Sigmoid colon (tissue), 7 donors: ENCODE results near the gene ATXN2. TPM values are rescaled to one million over a fixed set of nuclear protein-coding genes. Genes with fewer than 3 reads are reported as not detected.
"Not testable (repeated sequence)": the region's sequence is repeated elsewhere in the genome, so short reads cannot be mapped to it uniquely, and the experiment has no call there.

Experiments used
- DNase-seq: peaks from one replicate; pipeline ENCODE4 v3.0.0-alpha.2; 2019
- H3K27ac ChIP-seq, 4 donors: fragments of 200-600 bp; sonication (generic); one replicate each; pipeline ENCODE4 v1.5.1; 2016 to 2019; ENCODE audit warnings: mild to moderate bottlenecking in 1 of 4
- H3K27me3 ChIP-seq, 3 donors: fragments of 200-600 bp; sonication (generic); one replicate each; pipeline ENCODE4 v1.5.1; 2019; ENCODE audit warnings: mild to moderate bottlenecking in 1 of 3
- H3K36me3 ChIP-seq, 4 donors: fragments of 200-600 bp; sonication (generic); one replicate each; pipeline ENCODE4 v1.5.1; 2016 to 2019
- H3K4me1 ChIP-seq, 4 donors: fragments of 200-600 bp; sonication (generic); one replicate each; pipeline ENCODE4 v1.5.1; 2017 to 2019
- H3K4me3 ChIP-seq, 4 donors: fragments of 200-600 bp; sonication (generic); one replicate each; pipeline ENCODE4 v1.5.1; 2017 to 2019; ENCODE audit warnings: mild to moderate bottlenecking in 2 of 4, moderate library complexity in 1 of 4
- H3K9me3 ChIP-seq, 4 donors: fragments of 200-600 bp in 3 of 4; sonication (generic) in 3 of 4; one replicate each; pipeline versions ENCODE4 v1.5.1 to v1.6.1; 2013 to 2019
- CTCF ChIP-seq, 4 experiments: fragments of 450-650 bp in 3 of 4; fragments of 200-600 bp in 1 of 4; IDR thresholded peaks; one replicate each; pipeline ENCODE4 v1.5.1; 2016 to 2019; ENCODE audit warnings: antibody characterized with exemption in 4 of 4, mild to moderate bottlenecking in 3 of 4, moderate library complexity in 2 of 4
- EP300 ChIP-seq, 4 donors: sonication (generic); formaldehyde crosslinking; IDR thresholded peaks; one replicate each; pipeline ENCODE4 v1.6.1; 2017; ENCODE audit warnings: antibody characterized with exemption in 4 of 4
- POLR2A ChIP-seq, 2 donors: fragments of 450-650 bp; IDR thresholded peaks; one replicate each; pipeline ENCODE4 v1.6.1; 2016; ENCODE audit warnings: antibody characterized with exemption in 2 of 2, mild to moderate bottlenecking in 2 of 2, moderate library complexity in 2 of 2
- POLR2AphosphoS5 ChIP-seq, 4 donors: sonication (generic); formaldehyde crosslinking; IDR thresholded peaks; one replicate each; pipeline ENCODE4 v1.6.1; 2017; ENCODE audit warnings: antibody characterized with exemption in 4 of 4
- WGBS, 2 donors: extraction: QIAGEN DNeasy Blood & Tissue Kit; methylation state at CpG; one replicate each; pipeline ENCODE4 v1.1.7; 2013; 5-methylcytosine and 5-hydroxymethylcytosine counted together
- intact Hi-C: fragments of 100-400 bp; cut with DNase I; formaldehyde crosslinking; loops from one replicate; pipeline ENCODE4 v1.15.1; 2023
- polyA plus RNA-seq, 3 donors: library from polyadenylated mRNA; stranded (reverse); fragments of 200-250 nt; gene quantifications; one replicate each; pipeline ENCODE4 v1.2.3, GENCODE V29; 2013
- total RNA-seq, 4 donors: library from RNA; depleted of rRNA; stranded (reverse); fragments of >200 nt; gene quantifications; one replicate each; pipeline ENCODE4 v1.1.0, GENCODE V29; 2016
- donor health status: healthy with polysubstance abuse.
- donor health status: Bipolar disorder and iron deficiency.
- donor health status: healthy.

ATXN2 gene
- total and polyA plus RNA-seq, 7 donors = 6.5 to 119 (median 42.5) TPM

GRCh38 chr12:111590552-111590951 lies 8.6 kb downstream of the ATXN2 start:
- no peak for DNase-seq
- WGBS, 2 donors = 90 to 95% methylated on average over 6 of the region's 6 CpGs
- intact Hi-C loops = no loop called here
- H3K27ac ChIP-seq = no peak overlapping the region
- no peaks in the 10 kb centered on the region for H3K9me3 ChIP-seq
- H3K4me3 ChIP-seq = no peak overlapping the region
- TF ChIP-seq POLR2A (IDR thresholded peaks at IDR 0.05) (no peak), POLR2AphosphoS5 (IDR thresholded peaks at IDR 0.05) (no peak)
- H3K27me3 ChIP-seq = no peaks in the 10 kb centered on the region
- peaks cover 0 to 82% (median 65%) of the 10 kb centered on the region in 4 donors for H3K4me1 ChIP-seq
- no peaks in the 10 kb centered on the region for H3K36me3 ChIP-seq

DNA sequence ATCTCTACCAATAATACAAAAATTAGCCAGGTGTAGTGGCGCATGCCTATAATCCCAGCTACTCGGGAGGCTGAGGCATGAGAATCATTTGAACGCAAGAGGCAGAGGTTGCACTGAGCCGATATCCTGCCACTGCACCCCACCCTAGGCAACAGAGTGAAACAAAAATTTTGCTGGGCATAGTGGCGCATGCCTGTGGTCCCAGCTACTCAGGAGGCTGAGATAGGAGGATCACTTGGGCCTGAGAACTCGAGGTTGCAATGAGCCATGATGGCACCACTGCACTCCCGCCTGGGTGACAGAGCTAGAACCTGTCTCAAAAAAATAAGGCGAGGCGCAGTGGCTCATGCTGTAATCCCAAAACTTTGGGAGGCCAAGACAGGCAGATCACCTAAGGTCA lies 9.5 kb downstream of the ATXN2 start:
- WGBS, 2 donors = 96 to 97% methylated on average over 9 of the region's 9 CpGs
- no peak for DNase-seq
- H3K9me3 ChIP-seq = no peaks in the 10 kb centered on the region
- H3K4me1 ChIP-seq = peaks cover 0 to 72% (median 60%) of the 10 kb centered on the region in 4 donors
- TF ChIP-seq EP300 (IDR thresholded peaks at IDR 0.05) (no peak), POLR2A (IDR thresholded peaks at IDR 0.05) (no peak)
- H3K27ac ChIP-seq = no peak overlapping the region
- H3K36me3 ChIP-seq = no peaks in the 10 kb centered on the region
- H3K27me3 ChIP-seq = no peaks in the 10 kb centered on the region
- no peak overlapping the region for H3K4me3 ChIP-seq
- intact Hi-C loops = no loop called here

GRCh38 chr12:111588010-111588409 lies 11.1 kb downstream of the ATXN2 start:
- WGBS, 2 donors = 95% methylated on average over 3 of the region's 3 CpGs
- peak overlapping the region in 1 of 4 donors; percentile 6 for H3K27ac ChIP-seq

GRCh38 chr12:111586986-111587385 lies 12.1 kb downstream of the ATXN2 start:
- WGBS, 2 donors = 60 to 75% methylated on average over 4 of the region's 4 CpGs
- DNase-seq = no peak
- intact Hi-C loops = no loop called here
- TF ChIP-seq POLR2AphosphoS5 (IDR thresholded peaks at IDR 0.05) (no peak), POLR2A (IDR thresholded peaks at IDR 0.05) (no peak), CTCF (IDR thresholded peaks at IDR 0.05) (no peak), EP300 (IDR thresholded peaks at IDR 0.05) (no peak)
- peaks cover 0 to 48% (median 43%) of the 10 kb centered on the region in 4 donors for H3K4me1 ChIP-seq
- no peaks in the 10 kb centered on the region for H3K9me3 ChIP-seq
- no peaks in the 10 kb centered on the region for H3K36me3 ChIP-seq
- H3K27me3 ChIP-seq = no peaks in the 10 kb centered on the region
- no peak overlapping the region for H3K27ac ChIP-seq
- H3K4me3 ChIP-seq = no peak overlapping the region

More at GRCh38 chr12:111588010-111588409, 11.1 kb downstream of the ATXN2 start:
- no peaks in the 10 kb centered on the region for H3K9me3 ChIP-seq
- intact Hi-C loops = no loop called here
- H3K27me3 ChIP-seq = no peaks in the 10 kb centered on the region
- H3K4me3 ChIP-seq = no peak overlapping the region
- no peak for DNase-seq
- peaks cover 0 to 56% (median 50%) of the 10 kb centered on the region in 4 donors for H3K4me1 ChIP-seq
- no peaks in the 10 kb centered on the region for H3K36me3 ChIP-seq
- TF ChIP-seq CTCF (IDR thresholded peaks at IDR 0.05) = no peak
- TF ChIP-seq EP300 (IDR thresholded peaks at IDR 0.05) = no peak
- TF ChIP-seq POLR2AphosphoS5 (IDR thresholded peaks at IDR 0.05) = no peak
- TF ChIP-seq POLR2A (IDR thresholded peaks at IDR 0.05) = no peak

- WGBS, 2 donors = 88 to 95% methylated on average over 5 of the region's 5 CpGs
- Histone ChIP-seq H3K9me3 (no peaks in the 10 kb centered on the region), H3K36me3 (no peaks in the 10 kb centered on the region), H3K27me3 (no peaks in the 10 kb centered on the region), H3K4me1 (peaks cover 0 to 53% (median 41%) of the 10 kb centered on the region in 4 donors), H3K4me3 (no peak overlapping the region), H3K27ac (no peak overlapping the region)
- TF ChIP-seq POLR2A (IDR thresholded peaks at IDR 0.05) (no peak), CTCF (IDR thresholded peaks at IDR 0.05) (no peak), POLR2AphosphoS5 (IDR thresholded peaks at IDR 0.05) (no peak), EP300 (IDR thresholded peaks at IDR 0.05) (no peak)
- DNase-seq = no peak
- intact Hi-C loops = no loop called here
Observed at GRCh38 chr12:111585690-111586089, 13.4 kb downstream of the ATXN2 start.

- TF ChIP-seq POLR2AphosphoS5 (IDR thresholded peaks at IDR 0.05) (no peak), EP300 (IDR thresholded peaks at IDR 0.05) (no peak), POLR2A (IDR thresholded peaks at IDR 0.05) (no peak), CTCF (IDR thresholded peaks at IDR 0.05) (no peak)
- H3K9me3 ChIP-seq = no peaks in the 10 kb centered on the region
- no peak for DNase-seq
- H3K27me3 ChIP-seq = no peaks in the 10 kb centered on the region
- 31 to 70% methylated on average over 4 of the region's 4 CpGs for WGBS, 2 donors
- no peak overlapping the region for H3K27ac ChIP-seq
- no peaks in the 10 kb centered on the region for H3K36me3 ChIP-seq
- intact Hi-C loops = no loop called here
- H3K4me3 ChIP-seq = no peak overlapping the region
- peaks cover 0 to 51% (median 39%) of the 10 kb centered on the region in 4 donors for H3K4me1 ChIP-seq
Observed at GRCh38 chr12:111584959-111585358, 14.2 kb downstream of the ATXN2 start.

DNA sequence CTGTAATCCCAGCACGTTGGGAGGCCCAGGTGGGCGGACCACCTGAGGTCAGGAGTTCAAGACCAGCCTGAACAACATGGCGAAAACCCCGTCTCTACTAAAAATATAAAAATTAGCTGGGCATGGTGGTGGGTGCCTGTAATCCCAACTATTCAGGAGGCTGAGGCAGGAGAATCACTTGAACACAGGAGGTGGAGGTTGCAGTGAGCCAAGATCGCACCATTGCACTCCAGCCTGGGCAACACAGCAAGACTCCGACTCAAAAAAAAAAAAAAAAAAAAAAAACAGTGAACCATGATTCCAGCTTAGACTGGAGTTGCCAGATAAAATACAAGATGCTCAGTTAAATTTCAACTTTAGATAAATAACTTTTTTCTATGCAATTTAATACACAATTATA lies 15.6 kb downstream of the ATXN2 start:
- DNase-seq, H3K36me3 ChIP-seq, H3K27ac ChIP-seq, H3K4me3 ChIP-seq, H3K9me3 ChIP-seq, intact Hi-C loops, H3K27me3 ChIP-seq: not testable (repeated sequence)
- peaks cover 0 to 49% (median 39%) of the 10 kb centered on the region in 4 donors for H3K4me1 ChIP-seq
- 95% methylated on average over 6 of the region's 6 CpGs for WGBS, 2 donors
